GM15510 (cell line): ENCODE measurements around the gene RBBP8NL.

Source experiments
- POLR2A ChIP-seq: IDR thresholded peaks from 3 replicates; pipeline ENCODE4 v1.6.1; 2011; ENCODE audit warnings: borderline replicate concordance; ENCODE audit not compliant: insufficient read length; ENCODE audit errors: extremely low read depth

RBBP8NL gene

GRCh38 chr20:62466806-62467537 is 39.6 kb upstream of the RBBP8NL start:
- no peak for TF ChIP-seq POLR2A

GRCh38 chr20:62466072-62466760 is 38.9 kb upstream of the RBBP8NL start:
- no peak for TF ChIP-seq POLR2A

GRCh38 chr20:62464990-62465389 is 37.7 kb upstream of the RBBP8NL start:
- no peak for TF ChIP-seq POLR2A

GRCh38 chr20:62464425-62464770 is 37.1 kb upstream of the RBBP8NL start:
- TF ChIP-seq POLR2A = no peak

DNA sequence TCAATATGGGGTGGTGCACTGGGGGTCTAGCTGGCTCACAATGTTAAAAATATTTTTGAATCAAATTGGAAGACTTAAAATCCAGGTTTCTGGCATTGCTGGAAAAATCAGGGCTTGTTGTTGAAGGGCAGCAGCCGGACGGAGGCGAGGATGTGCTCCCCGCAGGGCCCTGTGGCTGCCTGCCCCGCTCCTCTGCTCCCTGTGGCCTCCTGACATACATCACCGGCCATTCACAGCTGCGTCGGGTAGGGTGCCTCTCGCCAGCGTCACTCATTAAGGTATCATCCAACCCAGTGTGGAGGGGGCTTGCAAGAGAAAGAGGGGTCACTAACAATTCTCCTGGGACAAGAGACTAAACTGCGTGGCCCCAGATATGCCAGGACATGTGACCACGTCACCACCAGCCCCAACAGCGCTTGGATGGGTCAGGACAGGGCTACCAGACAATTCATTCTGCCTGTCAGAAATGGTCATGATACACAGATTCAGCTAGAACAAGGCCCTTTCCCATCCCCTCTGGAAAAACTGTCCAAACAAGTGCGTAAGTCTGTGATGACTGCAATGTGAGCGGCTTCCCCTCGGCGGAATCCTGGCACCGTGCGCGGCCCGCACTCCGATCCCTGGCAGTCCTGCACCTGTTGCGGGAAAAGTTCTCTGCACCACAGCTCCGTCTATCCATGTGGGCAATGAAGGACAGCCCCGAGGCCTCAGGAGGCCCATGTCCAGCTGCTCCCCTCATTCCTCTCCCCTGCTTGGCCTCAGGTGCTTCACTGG is 36.5 kb upstream of the RBBP8NL start:
- TF ChIP-seq POLR2A = no peak

DNA sequence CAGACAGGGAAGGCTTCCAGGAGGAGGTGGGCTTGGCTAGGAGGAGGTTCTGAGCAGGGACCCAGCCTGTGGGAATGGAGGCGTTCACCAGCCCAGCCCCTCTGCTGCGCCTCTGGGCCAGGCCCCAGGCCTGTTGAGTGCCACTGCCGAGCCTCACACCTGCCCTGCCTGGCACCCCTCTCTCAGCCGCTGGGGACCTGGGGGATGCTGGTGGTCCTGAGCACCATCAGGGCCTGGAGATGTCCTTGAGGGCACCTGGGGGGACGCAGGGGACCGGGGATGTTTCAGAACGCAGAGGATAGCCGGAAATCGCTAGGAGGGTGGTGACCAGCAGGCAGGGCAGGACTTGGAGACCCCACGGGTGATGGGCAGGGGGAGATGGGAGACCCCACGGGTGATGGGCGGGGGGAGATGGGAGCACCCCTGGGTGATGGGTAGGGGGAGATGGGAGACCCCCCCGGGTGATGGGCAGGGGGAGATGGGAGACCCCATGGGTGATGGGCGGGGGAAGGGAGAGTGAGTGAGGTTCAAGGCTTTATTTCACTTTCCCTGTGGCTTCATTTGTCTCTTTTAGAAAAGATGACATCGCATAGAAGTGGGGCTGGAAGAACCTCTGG is 35.7 kb upstream of the RBBP8NL start:
- no peak for TF ChIP-seq POLR2A

DNA sequence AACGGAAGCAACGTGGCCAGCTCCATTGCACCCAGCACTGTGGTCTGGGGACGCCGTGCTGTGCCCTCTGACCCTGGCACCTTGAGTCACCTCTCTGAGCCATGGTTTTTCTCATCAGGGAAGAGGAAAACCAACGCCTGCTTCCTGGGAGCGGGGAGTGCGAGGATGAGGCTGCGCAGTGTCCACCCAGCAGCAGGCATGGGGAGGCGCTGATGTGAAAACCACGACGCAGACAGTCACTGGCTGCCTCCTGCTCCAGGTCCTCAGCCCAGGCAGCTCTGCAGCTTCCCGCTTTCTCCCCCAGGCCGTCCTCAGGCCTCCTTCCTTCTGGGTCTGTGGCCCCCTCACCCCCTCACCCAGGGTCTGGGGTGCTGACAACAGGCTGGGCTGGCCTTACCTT is 34.5 kb upstream of the RBBP8NL start:
- TF ChIP-seq POLR2A = no peak

DNA sequence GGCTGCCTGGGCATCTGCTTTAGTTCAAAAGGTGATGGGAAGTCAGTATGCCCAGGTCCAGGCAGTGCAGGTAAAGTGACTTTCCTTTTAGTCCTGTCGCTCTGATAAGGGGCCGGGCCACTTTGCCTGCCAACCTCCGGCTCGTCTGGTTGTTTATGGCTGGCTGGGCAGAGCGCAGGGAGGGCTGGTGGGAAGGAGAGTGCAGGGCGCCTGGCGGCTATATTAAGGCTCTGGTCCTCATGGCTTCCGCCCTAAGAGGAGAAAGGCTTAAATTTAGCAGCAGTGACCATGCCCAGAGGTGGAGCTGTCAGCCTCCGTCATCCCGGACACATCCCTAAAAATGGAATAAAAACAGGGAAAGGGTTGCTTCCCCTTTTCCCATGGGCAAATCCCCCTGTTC is 33.8 kb upstream of the RBBP8NL start:
- TF ChIP-seq POLR2A = no peak

- no peak for TF ChIP-seq POLR2A
Observed at GRCh38 chr20:62460678-62461077, 33.3 kb upstream of the RBBP8NL start.

- TF ChIP-seq POLR2A = no peak
Observed at GRCh38 chr20:62459488-62459887, 32.1 kb upstream of the RBBP8NL start.

DNA sequence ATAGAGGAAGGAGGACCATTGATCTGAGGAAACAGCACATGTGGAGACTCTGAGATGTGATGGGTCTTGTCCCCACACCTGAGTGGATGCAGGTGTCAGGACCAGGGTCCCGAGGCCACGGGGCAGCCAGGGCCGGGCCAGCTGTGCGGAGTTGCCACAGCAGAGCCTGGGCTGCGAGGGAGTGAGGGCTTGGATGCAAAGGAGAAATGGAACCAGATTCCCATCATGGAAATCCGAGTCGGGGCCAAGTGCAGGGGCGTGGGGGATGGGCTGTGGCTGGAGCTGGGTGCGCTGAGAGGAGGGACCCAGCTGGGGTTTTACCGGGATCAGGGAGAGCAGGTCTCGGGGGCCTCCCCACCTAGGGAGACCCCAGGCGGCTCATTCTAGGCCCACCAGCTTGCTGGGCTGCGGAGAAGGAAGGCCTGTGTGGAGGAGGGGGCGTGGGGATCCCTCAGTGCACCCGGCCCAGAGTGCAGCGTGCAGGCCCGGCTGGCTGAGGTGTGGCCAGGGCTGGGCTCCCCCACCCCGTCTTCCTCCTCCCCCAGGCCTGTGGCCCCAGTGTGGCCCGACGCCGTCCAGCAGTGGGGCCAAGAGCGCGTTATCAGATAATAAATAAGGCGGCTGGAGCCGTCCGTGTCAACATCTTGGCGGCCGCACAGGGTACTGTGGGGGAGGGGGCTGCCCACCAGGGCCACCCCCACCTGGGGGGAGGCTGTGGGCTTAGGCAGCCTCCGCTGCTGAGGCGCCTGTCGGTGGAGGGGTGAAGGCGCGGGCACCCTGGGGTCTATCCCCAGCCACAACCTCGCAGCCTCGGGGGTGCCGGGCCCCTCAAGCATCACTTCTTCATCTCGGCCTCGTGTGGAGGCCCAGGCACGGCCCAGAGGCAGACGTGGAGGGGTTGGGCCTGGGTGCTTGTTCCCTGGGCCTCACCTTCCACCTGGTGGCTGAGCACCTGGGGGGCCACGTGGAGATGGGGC is 31.2 kb upstream of the RBBP8NL start:
- no peak for TF ChIP-seq POLR2A

DNA sequence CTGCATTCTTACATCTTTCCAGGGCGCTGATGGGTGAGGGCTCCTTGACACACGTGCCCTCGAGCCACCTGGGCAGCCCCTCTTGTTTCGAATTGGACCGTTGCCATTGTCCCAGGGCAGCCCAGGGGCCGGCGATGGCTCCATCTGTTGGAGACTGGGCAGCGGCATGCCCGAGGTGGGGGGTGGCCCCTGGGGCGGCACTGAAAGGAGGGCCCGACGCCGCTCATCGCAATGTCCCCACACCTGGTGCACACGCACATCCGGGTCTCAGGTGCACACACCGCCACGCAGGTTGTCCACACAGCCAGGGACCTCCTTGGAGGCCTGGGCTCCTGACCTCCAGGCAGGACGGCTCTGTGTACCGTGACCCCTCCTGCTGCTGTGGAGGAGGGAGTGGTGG is 30.5 kb upstream of the RBBP8NL start:
- TF ChIP-seq POLR2A = no peak

DNA sequence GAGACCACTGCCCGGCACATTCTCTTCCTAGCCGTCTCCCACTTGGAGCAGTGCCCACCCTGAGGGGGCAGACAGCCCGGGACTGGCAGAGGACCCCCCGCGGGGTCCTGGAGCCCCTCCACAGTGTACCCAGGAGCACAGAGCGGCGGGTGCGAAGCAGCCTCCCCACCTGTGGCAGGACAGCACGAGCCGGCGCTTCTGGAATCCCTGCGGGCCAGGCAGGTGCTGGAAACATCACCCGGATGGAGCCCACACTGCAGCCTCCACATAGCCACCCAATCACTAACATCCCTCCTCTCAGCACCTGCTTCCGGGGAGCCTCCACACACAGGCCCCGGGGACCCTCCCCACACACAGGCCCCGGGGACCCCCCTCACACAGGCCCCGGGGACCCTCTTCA is 29.8 kb upstream of the RBBP8NL start:
- no peak for TF ChIP-seq POLR2A

DNA sequence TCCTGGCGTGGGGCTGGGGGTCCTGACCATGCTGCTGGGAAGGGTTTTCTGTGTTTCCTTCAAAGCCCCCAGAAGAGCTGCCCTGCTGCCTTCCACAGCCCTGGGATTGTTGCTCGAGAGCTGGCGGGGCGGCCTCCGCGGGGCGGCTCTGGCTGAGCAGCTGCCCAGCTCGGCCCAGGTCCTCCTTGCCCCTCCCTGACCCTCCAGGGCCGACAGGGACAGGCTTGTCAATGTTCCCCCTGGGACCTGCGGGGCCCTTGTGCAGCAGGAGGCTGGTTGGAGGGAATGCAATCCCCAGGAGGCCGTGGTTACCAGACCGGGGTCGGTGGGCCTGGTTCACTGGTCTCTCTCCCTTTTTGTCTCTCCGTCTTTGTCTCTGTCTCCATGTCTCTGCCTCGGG is 28.6 kb upstream of the RBBP8NL start:
- TF ChIP-seq POLR2A = no peak

DNA sequence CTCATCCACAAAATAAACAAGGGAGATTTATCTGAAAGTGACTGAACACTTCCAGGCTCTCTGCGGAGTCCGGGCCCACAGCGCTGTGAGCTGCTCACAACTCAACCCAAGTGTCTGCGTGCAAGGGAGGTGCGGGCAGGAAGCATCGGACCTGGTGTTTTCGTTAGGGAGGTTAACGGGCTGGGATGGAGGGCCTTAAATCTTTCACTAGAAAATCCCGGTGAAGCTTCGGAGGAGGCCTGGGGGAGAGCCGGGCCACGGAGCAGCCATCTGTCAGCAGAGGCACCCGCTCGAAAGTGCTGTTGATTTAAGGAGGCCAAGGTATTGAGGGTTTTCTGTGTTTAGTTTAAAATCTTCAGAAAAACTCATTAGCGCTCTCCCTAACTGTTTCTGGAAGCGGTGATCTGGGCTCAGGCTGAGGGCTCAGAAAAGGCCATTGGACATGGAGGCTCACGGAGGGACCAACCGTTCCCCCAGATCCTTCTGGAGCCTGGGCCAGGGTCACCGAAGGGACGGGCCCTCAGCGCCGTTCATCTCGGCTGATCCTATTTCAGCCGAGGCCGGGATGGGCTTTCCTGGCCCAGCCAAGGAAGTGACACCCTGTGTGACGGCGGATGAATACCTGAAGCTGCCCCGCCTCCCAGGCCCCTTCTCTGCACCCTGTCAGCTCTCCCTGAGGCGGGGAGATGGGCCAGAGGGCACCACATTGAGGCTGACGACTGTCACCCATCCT is 27.7 kb upstream of the RBBP8NL start:
- TF ChIP-seq POLR2A = no peak
